ENCODE measurements around the gene COX20.
"Not testable (repeated sequence)": the region's sequence is repeated elsewhere in the genome, so short reads cannot be mapped to it uniquely, and the experiment has no call there.

Gene COX20, protein sequence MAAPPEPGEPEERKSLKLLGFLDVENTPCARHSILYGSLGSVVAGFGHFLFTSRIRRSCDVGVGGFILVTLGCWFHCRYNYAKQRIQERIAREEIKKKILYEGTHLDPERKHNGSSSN

DNA sequence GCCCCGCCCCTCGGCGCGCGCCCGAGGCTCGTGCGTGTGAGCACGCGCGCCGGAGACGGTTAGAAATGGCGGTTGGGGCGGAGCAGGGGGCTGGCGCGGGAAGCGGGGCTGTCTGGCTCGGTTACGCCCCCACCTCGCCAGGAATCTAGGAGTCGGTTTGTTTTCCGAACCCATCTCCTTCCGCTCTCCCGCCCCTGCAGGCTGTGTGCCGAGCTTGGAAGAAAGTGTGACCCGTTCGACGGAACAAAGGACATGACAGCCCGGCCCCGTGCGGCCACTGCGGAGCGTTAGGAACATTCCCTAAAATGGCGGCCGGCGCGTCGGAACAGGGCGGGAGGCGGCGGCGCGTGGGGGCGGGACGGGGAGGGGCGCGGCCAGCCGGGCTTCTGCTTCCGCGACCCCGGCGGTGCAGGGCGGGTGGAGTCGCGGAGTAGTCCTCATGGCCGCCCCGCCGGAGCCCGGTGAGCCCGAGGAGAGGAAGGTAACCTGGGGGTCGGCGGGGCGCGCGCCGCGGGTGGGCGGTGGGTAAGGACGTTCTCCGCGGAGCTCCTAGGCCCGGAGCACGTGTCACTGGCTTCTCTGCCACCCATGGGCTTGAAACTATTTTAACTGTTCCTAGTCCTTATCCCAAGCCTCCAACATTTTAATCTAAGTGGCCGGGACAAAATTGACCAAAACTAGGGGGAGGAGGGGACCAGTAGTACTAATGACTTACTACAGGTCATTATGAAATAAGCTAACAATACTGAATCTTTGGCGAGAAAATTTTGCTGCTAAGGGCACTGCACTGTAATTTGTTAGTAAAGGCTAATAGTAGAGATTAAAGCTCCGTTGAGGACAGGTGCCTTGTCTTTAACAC is at the start of gene COX20:
TSS of gene COX20 (plus strand) at position 383 of the 859 bp plus-strand sequence. CDS start at position 440, 57 bp downstream.
- peak; percentile 81 for DNase-seq (ENCODE audit: low spot score)

DNA sequence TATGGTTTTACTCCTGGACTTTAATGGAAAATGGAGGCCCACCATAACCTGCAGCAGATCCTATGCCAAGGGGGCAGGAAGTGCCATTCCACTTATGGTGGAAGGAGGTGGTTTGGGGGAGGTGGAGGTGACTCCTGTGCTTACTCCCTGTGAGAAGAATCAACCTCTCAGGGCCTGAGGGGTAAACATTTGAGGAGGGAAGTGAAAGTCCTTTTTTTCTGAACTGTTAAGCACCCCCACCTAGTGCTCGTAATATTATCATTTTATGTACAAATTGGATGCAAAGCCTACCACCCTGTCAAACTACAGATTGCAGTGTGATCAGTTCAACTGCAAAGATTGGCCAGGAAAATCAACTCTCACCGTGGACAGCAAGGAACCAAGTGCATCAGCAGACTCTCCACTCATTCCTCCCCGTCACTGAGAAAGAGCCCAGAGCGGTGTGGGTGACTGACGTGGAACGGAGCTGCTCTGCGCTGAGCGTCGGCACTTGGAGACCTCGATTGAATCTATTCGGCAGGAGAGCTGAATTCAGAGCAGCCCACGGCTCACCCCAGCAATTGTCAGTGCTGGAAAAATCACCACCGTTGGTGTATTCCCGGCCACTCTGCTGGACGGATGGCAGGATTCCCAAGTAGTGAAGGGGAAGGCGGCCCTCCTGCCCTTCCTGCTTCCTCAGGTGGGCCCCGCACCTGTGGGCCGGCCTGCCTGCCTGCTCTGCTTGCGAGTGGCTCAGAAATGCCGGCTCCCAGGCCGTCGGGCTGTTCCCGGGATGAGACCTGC is 46.8 kb upstream of the COX20 start:
- DNase-seq (ENCODE audit: low spot score): no peak

DNA sequence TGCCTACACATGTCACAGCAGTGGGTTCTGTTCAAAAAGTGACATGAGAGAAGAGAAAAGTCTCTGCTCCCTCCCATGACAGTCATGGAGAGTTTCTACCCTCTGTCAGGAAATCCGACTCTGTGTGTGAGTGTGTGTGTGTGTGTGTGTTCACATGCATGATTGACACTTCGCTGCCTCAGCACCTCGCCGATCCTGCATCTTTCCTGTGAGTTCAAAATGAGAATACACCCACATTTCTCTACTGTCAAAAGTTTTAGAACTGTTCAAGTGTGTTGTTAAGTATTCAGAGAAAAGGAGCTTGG is 46.2 kb upstream of the COX20 start:
- no peak for DNase-seq (ENCODE audit: low spot score)

DNA sequence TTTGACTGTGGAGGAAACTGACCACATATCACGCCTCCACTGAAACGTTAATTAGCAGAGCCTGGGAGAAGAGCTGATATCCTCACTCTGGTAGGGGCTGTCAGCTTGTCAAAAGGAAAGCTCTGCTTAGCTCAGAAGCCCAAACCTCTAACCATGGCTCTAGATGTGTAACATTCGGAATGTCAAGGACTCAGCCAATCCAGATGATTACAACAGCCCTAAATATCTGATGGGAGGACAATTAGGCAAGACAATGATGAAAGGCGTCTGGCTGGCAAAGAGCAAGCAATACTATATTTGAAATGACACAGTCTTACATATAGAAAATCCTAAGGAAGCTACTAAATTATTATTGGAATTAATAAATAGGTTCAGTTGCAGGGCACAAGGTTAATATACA is 45.7 kb upstream of the COX20 start:
- no peak for DNase-seq (ENCODE audit: low spot score)

DNA sequence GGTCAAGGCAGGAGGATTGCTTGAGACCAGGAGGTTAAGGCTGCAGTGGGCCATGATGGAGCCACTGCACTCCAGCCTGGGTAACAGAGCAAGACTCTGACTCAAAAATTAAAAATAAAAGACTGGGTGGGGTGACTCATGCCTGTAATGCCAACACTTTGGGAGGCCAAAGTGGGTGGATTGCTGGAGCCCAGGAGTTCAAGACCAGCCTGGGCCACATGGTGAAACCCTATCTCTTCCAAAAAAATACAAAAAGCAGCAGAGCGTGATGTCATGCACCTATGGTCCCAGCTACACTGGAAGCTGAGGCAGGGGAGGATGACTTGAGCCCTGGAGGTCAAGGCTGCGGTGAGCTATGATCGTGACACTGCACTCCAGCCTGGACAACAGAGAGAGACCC is 44.4 kb upstream of the COX20 start:
- no peak for DNase-seq (ENCODE audit: low spot score)

DNA sequence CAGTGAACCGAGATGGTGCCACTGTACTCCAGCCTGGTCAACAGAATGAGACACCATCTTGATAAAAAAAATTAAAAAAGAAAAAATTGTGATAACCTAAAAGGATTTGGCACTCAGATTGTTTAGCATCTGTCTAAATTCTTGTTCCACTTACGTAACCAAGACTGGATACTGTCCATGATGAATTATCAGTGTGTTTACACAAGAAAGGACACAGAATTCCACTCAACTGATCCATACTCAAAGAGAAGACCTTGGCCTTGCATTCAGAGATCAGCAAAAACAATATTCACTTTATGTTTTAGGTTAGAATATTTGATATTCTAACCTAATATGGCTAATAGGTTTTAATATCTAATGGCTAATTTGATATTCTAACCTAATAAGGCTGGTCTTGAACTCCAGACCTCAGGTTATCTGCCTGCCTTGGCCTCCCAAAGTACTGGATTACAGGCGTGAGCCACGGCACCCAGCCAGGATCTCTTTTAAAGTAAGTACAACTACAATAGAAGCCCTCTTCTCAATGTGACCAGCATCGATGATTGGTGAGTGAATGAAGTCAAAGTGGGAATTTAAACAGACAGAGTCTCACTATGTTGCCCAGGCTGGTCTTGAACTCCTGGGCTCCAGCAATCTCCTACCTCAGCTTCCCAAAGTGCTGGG is 43.1 kb upstream of the COX20 start:
- no peak for DNase-seq (ENCODE audit: low spot score)

DNA sequence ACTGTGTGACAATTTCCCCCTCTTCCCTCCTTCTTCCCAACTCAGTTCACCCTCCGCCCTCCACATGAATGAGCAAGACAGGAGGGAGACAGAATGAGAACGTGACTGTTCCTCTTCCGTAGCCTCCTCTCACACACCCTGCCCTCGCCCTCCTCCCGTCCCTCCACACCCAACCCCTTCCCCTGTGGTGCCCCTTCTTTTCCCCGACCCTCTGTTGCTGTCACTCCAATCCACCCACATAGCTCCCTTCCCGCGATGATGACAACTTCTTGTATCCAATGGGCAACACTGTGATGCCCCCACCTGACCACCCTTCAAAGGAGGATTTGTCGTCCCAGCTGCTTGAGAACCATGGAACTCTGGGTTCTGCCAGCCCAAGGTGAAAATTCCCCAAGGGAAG is 41.4 kb upstream of the COX20 start:
- no peak for DNase-seq (ENCODE audit: low spot score)

DNA sequence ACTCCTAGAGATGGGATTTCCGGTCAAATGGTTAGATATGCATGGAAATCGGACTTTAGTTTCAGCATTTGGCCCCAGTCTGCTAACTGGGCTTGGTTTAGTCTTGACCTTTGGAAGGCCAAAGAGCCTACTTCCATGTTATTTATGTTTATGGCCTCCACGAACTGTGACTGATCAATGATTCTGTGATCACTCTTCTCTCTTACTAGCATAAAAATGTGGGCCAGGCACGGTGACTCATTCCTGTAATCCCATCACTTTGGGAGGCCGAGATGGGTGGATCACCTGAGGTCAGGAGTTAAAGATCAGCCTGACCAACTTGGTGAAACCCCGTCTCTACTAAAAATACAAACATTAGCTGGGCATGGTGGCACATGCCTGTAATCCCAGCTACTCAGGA is 40.9 kb upstream of the COX20 start:
- not testable (repeated sequence) for DNase-seq (ENCODE audit: low spot score)

DNA sequence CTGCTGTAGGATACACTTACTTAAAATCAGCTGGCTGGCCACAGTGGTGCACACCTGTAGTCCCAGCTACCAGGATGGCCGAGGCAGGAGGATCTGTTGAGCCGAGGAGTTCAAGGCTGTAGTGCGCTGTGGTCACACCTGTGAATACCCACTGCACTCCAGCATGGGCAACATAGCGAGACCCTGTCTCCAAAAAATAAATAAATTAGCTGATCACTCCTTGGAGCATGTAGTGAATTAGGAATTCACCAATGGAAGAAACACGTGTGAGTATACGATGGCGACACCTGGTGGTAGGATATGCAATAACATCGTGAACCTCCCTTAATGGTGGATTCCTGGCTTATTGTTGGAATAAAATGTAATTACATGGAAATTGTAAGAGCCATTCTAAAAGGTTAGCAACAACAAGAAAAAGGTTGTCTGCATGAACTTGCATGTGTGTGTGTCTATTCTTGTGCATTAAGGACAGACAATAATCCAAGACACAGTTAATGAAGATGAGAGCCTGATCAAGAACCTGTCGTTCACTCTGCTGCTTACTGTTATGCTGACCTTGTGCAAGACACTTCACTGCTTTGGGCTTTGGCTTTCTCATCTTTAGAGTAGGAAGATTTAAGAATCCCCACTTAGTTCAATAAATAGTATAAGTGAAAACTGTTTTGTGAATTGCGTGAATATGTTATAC is 38.6 kb upstream of the COX20 start:
- peak; percentile 51 for DNase-seq (ENCODE audit: low spot score)

DNA sequence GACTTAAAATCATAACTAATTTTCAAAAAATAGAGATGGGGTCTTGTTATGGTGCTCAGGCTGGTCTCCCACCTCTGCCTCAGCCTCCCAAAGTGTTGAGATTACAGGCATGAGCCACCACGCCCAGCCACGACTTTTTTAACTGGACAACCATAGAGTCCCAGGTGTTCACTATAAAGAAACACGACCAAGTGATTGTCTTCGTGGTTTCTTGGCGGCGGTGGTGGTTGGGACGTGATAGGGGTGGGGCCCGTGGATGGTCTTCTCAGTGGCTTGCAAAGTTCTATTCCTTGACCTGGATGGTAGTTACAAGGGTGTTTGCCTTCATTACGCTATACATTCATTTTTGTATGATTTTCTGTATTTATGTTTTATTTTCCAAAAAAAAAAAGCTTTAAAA is 34.6 kb upstream of the COX20 start:
- DNase-seq (ENCODE audit: low spot score): no peak

DNA sequence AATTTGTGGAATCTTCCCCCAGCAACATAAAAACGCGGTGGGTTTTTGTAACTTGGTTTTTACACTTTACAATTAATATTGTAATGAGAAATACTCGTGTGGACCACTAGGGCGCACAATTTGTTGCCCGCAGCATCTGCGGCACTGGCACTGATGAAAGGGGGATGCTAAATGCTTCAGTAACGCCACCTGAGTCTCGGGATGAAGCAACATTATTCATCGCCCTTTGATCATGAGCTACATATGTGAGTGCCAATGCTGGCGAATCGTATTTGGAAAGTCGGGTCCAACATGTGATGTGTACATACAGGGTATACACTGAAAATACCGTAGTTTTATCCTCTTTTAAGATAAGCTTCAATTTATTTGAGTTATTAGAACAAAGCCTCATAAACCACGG is 34.2 kb upstream of the COX20 start:
- no peak for DNase-seq (ENCODE audit: low spot score)

DNA sequence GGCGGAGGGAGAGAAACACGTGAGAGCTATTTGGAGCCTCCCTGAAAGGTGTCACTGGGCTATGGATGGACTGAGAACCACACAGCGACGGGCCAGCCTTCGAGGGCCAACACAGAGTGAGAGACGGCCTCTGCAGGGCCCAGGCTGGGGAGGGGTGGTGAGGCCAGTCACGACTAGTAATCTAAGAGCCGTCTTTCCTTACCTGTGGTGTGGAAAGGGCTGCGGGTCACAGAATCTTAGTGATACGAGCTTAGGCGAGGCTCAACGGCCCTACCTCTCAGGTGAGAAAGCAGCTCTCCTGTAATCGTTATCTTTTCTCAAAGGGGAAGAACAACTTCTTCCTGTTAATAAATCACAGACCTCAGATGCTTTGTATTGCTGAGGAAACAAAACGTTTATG is 33.4 kb upstream of the COX20 start:
- no peak for DNase-seq (ENCODE audit: low spot score)

DNA sequence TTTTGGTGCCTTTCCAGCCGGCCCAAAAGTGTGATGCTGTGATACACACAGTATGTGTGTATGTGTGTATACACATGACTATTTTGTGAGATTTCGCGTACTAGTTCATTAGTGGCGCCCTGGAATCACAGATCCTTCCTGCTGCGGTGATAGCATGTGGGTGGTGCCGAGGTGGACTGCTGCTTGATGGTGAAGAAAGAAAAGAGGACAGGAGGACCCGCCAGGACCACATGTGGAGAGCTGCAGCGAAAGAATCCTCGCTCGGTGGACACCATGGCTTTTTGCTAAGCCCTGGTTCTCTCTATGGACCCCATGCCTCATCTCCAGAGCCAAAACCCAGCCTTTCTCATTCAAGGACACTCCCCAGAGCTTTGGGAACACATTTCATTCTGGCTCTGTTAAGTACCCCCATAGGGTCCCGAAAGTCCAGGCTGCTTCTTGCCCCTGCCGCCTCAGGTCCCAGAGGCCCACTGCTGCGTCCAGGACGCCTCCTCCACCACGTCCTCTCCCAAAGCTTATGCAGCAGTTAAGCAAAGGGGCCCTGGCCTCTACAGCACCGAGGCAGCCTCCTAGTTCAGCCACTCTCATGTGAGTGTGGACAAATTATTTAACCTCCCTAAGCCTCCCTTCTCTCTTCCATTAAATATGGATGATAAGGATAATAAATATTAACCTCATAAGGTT is 32.8 kb upstream of the COX20 start:
- DNase-seq (ENCODE audit: low spot score): no peak

DNA sequence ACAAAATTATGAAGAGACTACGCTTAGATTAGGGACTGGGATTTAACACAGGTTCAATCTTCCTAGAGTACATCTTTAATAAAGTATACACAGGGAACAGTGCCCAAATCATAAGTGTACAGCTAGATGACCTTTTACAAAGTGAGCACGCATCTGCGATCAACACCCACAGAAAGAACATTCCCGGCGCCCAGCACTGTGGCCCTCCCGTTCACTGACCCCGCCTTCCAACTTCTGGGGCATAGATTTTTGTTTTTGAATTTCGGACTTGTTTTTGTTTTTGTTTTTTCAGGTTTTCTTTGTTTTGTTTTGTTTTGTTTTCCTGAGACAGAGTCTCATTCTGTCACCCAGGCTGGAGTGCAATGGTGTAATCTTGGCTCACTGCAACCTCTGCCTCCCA is 30.6 kb upstream of the COX20 start:
- no peak for DNase-seq (ENCODE audit: low spot score)

DNA sequence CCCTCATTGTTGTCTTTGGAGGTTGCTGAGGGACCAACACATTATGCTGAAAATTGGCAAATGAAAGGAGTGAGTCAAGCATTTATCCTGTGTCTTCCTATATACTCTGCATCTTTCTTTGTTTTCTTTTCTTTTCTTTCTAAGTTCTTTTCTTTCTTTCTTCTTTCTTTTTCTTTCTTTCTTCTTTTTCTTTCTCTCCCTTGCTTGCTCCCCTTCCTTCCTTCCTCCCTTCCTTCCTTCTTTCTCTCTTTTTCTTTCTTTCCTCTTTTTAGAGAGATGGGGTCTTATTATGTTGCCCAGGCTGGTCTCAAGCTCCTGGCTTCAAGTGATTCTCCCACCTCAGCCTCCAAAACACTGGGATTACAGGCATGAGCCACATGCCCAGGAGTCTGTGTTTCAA is 28.3 kb upstream of the COX20 start:
- DNase-seq (ENCODE audit: low spot score): no peak

DNA sequence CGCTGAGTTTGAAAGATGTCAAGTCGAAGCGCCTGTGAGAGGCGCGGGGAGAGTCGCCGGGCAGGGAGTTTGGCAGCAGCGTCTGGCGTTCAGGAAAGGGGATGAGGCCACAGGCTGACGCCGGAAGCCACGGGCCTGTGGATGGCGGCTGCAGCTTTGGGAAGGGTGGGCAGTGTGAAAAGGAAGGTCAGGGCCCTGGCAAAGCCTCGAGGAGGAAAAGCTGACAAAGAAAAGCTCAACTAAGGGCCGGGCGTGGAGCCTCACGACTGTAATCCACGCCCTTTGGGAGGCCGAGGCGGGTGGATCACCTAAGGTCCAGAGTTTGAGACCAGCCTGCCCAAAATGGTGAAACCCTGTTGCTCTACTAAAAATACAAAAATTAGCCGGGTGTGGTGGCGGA is 25.2 kb upstream of the COX20 start:
- no peak for DNase-seq (ENCODE audit: low spot score)

DNA sequence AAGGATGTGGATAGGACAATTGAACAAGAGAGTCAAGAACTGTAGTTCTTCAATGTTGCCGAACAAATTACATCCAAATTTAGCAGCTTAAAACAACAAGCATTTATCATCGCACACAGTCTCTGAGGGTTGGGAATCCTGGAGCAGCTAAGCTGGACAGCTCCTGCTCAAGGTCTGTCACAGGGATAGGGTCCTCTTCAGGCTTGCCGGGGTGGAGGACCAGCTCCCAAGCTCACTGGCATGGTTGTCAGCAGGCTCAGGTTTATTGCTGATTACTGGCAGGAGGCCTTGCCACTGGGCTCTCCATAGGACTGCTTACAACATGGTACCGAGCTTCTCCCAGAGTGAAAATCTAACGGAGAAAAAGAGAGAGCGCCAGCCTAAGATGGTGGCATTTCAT is 22.1 kb upstream of the COX20 start:
- no peak for DNase-seq (ENCODE audit: low spot score)

DNA sequence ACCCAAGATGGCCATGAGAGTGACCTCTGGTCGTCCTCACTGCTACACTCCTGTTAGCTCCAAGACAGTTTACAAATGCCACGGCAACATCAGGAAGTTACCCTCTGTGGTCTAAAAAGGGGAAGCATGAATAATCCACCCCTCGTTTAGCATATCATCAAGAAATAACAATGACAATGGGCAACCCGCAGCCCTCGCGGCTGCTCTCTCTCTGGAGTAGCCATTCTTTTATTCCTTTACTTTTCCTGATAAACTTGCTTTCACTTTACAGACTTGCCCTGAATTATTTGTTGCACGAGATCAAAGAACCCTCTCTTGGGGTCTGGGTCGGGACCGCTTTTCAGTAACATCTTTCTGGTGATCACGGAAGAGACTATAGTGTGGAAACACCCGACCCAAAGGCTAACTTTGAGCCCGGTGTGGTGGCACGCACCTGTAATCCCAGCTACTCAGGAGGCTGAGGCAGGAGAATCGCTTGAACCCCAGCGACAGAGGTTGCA is 19.8 kb upstream of the COX20 start:
- no peak for DNase-seq (ENCODE audit: low spot score)

DNA sequence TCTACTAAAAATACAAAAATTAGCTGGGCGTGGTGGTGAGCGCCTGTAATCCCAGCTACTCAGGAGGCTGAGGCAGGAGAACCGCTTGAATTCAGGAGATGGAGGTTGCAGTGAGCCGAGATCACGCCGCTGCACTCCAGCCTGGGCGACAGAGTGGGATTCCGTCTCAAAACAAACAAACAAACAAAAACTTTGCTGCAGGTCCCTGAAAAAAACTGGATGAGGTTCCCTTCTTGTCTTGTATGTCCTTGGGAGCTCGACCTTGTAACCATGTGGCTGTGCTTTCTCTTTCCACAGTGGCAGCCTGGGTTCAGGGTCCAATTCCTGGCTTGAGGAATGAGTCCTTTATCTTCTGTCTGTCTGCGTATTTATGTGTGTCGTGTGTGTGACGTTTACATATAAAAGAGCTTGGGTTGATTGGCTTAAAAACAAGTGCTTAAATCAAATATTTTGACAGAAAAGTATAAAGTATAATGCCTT is 18.0 kb upstream of the COX20 start:
- DNase-seq (ENCODE audit: low spot score): no peak

DNA sequence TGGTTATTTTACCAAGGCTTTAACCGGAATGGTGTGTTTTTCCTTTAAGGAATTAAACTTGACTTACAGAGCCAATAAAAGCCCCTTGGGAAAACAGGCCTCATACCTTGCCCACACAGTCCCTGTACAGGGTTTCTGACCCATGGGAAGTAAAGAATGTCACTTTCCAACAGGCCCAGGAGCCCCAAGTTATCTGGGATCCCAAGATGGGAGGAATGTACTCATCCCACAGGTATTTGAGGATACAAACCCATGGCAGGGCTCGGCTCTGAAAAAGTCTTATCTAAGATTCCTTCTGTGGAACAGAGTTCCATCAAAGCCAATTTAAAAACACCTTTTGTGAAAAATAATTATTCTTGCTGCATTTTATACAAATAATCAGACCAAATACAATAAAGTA is 15.3 kb upstream of the COX20 start:
- no peak for DNase-seq (ENCODE audit: low spot score)

DNA sequence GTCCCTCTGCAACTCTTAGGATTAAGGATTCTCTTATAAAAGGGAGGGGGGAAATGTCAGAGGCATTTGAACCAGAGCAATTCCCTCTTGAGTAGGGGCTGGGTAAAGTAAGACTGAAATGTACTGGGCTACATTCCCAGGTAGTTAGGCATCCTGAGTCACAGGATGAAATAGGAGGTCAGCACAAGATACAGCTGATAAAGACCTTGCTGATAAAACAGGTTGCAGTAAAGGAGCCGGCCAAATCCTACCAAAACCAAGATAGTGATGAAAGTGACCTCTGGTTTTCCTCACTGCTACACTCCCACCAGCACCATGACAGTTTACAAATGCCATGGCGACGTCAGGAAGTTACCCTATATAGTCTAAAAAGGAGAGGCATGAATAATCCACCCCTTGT is 14.3 kb upstream of the COX20 start:
- no peak for DNase-seq (ENCODE audit: low spot score)
